ENCODE results near the gene NSMF.
A peak's percentile ranks its signal among the peaks of the same experiment; 100 is the strongest.
"Not testable (repeated sequence)": the region's sequence is repeated elsewhere in the genome, so short reads cannot be mapped to it uniquely, and the experiment has no call there.

The NSMF gene

GRCh38 chr9:137412431-137412830 is 46.7 kb downstream of the NSMF start:
- Histone ChIP-seq H4K20me1 (ENCODE audit: insufficient read depth) (no peaks in the 10 kb centered on the region), H3K27ac (no peak overlapping the region), H3K4me2 (peak overlapping the region; percentile 39; the same call in 1 of the 2 replicates), H3K36me3 (ENCODE audit: insufficient read depth) (no peaks in the 10 kb centered on the region), H3K4me1 (ENCODE audit: low read depth, poor library complexity, severe bottlenecking) (peaks cover 22% of the 10 kb centered on the region), H3K4me3 (IDR thresholded peaks at IDR 0.05; ENCODE audit: insufficient read depth, low read depth, low read length) (no peak overlapping the region), H3K79me2 (ENCODE audit: insufficient read depth, low read depth) (no peaks in the 10 kb centered on the region), H2AFZ (ENCODE audit: low read depth) (no peak overlapping the region), H3K9ac (no peak overlapping the region), H3K27me3 (ENCODE audit: insufficient read depth, low read depth) (no peaks in the 10 kb centered on the region)
- TF ChIP-seq CTCF (conservative IDR thresholded peaks at IDR 0.05; ENCODE audit: low read depth, low read length) = no peak

GRCh38 chr9:137411645-137412380 is 47.3 kb downstream of the NSMF start:
- H2AFZ ChIP-seq (ENCODE audit: low read depth) = no peak overlapping the region
- peak overlapping the region; percentile 41; the same call in 1 of the 2 replicates for H3K9ac ChIP-seq
- H3K36me3 ChIP-seq (ENCODE audit: insufficient read depth) = no peaks in the 10 kb centered on the region
- peak overlapping the region; percentile 39; the same call in 1 of the 2 replicates for H3K4me2 ChIP-seq
- H4K20me1 ChIP-seq (ENCODE audit: insufficient read depth) = no peaks in the 10 kb centered on the region
- no peak overlapping the region for H3K4me3 ChIP-seq (IDR thresholded peaks at IDR 0.05; ENCODE audit: insufficient read depth, low read depth, low read length)
- no peak for TF ChIP-seq CTCF (conservative IDR thresholded peaks at IDR 0.05; ENCODE audit: low read depth, low read length)
- no peaks in the 10 kb centered on the region for H3K27me3 ChIP-seq (ENCODE audit: insufficient read depth, low read depth)
- peak overlapping the region; percentile 35; the same call in 1 of the 2 replicates for H3K27ac ChIP-seq
- H3K4me1 ChIP-seq (ENCODE audit: low read depth, poor library complexity, severe bottlenecking) = peaks cover 22% of the 10 kb centered on the region
- no peaks in the 10 kb centered on the region for H3K79me2 ChIP-seq (ENCODE audit: insufficient read depth, low read depth)

- Histone ChIP-seq H3K4me2 (no peak overlapping the region; the same call in 1 of the 2 replicates), H3K4me1 (ENCODE audit: low read depth, poor library complexity, severe bottlenecking) (peaks cover 22% of the 10 kb centered on the region), H2AFZ (ENCODE audit: low read depth) (no peak overlapping the region), H3K79me2 (ENCODE audit: insufficient read depth, low read depth) (no peaks in the 10 kb centered on the region), H3K9ac (no peak overlapping the region), H3K27ac (no peak overlapping the region), H3K4me3 (IDR thresholded peaks at IDR 0.05; ENCODE audit: insufficient read depth, low read depth, low read length) (no peak overlapping the region), H3K36me3 (ENCODE audit: insufficient read depth) (no peaks in the 10 kb centered on the region), H4K20me1 (ENCODE audit: insufficient read depth) (no peaks in the 10 kb centered on the region), H3K27me3 (ENCODE audit: insufficient read depth, low read depth) (no peaks in the 10 kb centered on the region)
- TF ChIP-seq CTCF (conservative IDR thresholded peaks at IDR 0.05; ENCODE audit: low read depth, low read length) = no peak
Measured at GRCh38 chr9:137411260-137411644, 47.9 kb downstream of the NSMF start.

GRCh38 chr9:137410891-137411249 is 48.3 kb downstream of the NSMF start:
- Histone ChIP-seq H3K36me3 (ENCODE audit: insufficient read depth) (no peaks in the 10 kb centered on the region), H3K9ac (no peak overlapping the region), H4K20me1 (ENCODE audit: insufficient read depth) (no peaks in the 10 kb centered on the region), H3K79me2 (ENCODE audit: insufficient read depth, low read depth) (no peaks in the 10 kb centered on the region), H3K4me3 (IDR thresholded peaks at IDR 0.05; ENCODE audit: insufficient read depth, low read depth, low read length) (no peak overlapping the region), H3K27me3 (ENCODE audit: insufficient read depth, low read depth) (no peaks in the 10 kb centered on the region), H2AFZ (ENCODE audit: low read depth) (no peak overlapping the region), H3K27ac (peak overlapping the region; percentile 24; the same call in 1 of the 2 replicates), H3K4me2 (no peak overlapping the region; the same call in 1 of the 2 replicates), H3K4me1 (ENCODE audit: low read depth, poor library complexity, severe bottlenecking) (peaks cover 22% of the 10 kb centered on the region)
- TF ChIP-seq CTCF (conservative IDR thresholded peaks at IDR 0.05; ENCODE audit: low read depth, low read length) = no peak

GRCh38 chr9:137410236-137410890 is 48.8 kb downstream of the NSMF start:
- H3K4me3 ChIP-seq (IDR thresholded peaks at IDR 0.05; ENCODE audit: insufficient read depth, low read depth, low read length); H3K27me3 ChIP-seq (ENCODE audit: insufficient read depth, low read depth); H4K20me1 ChIP-seq (ENCODE audit: insufficient read depth); H3K79me2 ChIP-seq (ENCODE audit: insufficient read depth, low read depth); H3K9ac ChIP-seq; H2AFZ ChIP-seq (ENCODE audit: low read depth); H3K4me2 ChIP-seq; H3K36me3 ChIP-seq (ENCODE audit: insufficient read depth): not testable (repeated sequence)
- Histone ChIP-seq H3K27ac (peak overlapping the region; percentile 24; the same call in 1 of the 2 replicates), H3K4me1 (ENCODE audit: low read depth, poor library complexity, severe bottlenecking) (peaks cover 22% of the 10 kb centered on the region)

All from KMS-11 (cell line).